Measurements from ENCODE around the gene KCNMA1.
"Not testable (repeated sequence)": the region's sequence is repeated elsewhere in the genome, so short reads cannot be mapped to it uniquely, and the experiment has no call there.

KCNMA1 gene

GRCh38 chr10:77602913-77603533 is 34.6 kb downstream of the KCNMA1 start:
- DNase-seq = no peak

DNA sequence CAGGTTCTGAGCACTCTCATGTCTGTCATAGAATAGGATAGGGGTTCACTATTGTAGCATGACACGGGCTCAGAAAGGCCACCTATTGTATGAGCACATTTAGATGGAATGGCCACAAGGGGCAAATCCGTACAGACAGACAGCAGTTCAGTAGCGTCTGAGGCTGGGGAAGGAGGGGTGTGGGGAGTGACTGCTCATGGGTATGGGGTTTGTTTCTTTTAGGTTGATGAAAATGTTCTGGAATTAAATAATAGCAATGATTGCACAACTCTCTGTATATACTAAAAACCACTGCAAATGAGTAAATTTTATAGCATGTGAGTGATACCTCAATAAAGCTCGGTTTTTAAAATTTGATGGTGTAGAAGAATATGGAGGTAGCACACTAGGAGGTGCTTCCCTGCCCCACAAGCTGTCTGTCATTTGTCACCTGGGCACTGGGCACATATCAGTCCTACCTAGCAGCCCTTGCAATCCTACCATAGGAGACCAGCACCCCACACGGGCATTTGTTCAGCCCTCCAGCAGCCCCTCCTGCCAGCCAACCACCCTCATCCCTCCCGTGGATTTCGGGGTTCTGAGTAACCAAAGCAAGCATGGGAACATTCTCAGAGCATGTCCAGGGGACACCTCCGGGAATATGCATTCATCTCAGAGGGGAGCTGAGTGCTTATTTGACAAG is 35.2 kb downstream of the KCNMA1 start:
- DNase-seq = no peak

DNA sequence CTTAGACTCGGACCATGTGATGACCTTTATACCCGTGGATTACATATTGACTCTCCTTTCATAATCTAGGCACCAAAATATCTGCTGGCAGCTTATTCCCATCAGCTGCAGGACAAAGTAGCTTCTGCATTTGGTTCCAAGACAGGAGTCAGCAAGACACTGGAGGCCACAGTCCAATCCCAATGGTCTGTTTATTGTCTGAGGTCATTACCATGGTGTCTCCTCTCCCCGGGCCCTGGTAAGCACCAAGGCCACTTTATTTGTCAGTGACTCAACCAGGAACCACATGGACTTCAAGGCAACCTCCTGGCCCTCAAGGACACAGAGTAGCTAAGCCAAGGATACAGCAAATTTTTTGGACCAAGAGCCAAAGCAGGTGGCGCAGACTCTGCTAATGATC is 36.1 kb downstream of the KCNMA1 start:
- no peak for DNase-seq

- DNase-seq = no peak
These were observed 37.0 kb downstream of the KCNMA1 start for GRCh38 chr10:77600640-77601039.

DNA sequence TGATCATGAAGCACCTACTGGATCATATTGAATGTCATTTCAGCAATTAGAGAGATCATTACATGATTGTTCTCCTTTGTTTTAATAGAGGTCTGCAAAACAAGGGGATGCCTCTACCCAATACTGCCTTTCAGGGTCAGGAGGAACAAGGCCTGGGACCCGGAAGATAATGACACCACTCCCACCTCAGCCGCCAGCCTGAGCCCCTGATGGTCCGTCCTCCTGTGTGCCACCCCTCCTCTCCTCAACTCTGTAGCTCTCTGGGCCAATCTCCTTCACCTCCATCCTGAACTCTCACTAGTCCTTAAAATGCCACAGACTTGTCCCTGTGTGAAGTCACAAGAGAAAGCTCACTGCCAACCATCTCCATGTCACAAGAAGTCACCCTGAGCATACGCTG is 38.0 kb downstream of the KCNMA1 start:
- DNase-seq = no peak

GRCh38 chr10:77598606-77599005 is 39.0 kb downstream of the KCNMA1 start:
- no peak for DNase-seq

DNA sequence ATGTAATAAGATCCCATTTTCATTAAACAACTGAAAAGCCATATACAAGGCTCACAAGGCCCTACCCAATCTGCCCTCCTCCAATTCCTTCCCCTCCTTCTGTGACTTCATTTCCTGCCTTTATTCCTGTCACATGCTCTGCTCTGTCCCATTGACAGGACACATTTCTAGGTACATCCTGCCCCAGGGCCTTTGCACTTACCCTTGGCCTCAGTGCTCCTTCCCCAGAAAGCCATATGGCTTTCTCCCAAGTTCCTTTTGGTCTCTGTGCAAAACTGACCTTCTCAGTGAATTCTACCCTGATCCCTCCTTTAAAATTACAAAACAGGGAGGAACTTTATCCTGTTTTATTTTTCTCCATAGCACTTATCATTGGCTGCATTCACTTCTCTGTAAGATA is 40.0 kb downstream of the KCNMA1 start:
- no peak for DNase-seq

- DNase-seq = no peak
These were observed 43.2 kb downstream of the KCNMA1 start for GRCh38 chr10:77594471-77594783.

GRCh38 chr10:77593771-77594470 is 43.7 kb downstream of the KCNMA1 start:
- no peak for DNase-seq

- DNase-seq = no peak
These were observed 44.5 kb downstream of the KCNMA1 start for GRCh38 chr10:77592946-77593636.

GRCh38 chr10:77592510-77592909 is 45.1 kb downstream of the KCNMA1 start:
- no peak for DNase-seq

DNA sequence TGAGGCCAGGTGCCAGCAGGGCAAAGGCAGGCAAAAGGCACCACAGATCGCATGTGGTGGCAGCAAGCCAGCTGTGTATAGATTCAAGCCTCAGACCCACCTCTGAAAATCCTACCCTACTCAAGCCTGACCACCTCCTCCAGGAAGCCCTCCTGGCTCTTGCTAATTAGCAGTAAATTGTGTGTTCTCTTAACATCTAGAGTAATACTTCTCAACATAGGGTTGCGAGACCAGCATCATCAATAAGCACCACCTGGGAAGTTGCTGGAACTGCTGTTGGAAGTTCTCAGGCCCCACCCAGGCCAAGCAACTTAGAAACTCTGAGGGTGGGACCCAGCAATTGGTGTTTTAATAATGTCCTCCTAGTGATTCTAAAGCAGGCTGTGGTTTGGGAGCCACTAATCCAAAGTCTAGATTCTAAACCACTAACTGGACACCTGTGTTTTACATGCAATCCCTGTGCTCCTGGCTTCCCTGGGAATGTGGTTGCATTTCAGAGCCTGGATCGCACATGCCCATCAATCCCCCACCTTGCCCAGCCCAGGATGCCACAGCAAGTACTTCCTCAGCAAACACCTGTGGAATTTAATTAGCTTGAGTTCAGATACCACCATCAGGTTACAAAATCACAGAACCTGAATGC is 46.2 kb downstream of the KCNMA1 start:
- DNase-seq = no peak

DNA sequence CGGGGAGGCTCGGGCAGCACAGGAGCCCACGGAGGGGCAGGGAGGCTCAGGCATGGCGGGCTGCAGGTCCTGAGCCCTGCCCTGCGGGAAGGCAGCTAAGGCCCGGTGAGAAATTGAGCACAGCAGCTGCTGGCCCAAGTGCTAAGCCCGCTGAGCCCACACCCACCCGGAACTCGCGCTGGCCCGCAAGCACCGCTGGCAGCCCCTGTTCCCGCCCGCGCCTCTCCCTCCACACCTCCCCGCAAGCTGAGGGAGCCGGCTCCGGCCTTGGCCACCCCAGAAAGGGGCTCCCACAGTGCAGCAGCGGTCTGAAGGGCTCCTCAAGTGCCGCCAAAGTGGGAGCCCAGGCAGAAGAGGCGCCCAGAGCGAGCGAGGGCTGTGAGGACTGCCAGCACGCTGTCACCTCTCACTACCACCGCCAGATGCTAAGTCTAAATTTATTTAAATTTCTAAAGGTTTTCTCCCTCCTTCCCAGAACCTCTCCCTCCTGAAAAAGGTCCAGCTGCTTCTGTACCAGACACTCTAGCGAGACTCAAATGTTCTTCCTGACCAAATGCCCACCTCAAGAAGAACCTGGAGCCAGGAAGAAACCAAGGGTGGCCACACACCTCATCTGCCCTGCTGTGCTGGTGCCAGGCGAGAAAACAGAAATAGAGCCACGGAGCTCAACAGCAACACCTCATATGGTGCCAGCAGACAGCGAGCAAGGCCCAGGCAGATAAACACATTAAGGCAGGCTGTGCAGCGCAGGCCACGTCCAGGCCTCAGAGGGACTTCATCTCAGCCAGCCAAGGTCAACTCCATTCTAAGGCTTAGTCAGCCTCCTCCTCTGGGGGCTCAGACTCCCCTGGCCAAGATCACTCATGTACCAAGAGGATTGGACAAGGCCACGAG is 47.0 kb downstream of the KCNMA1 start:
- DNase-seq = no peak

GRCh38 chr10:77589703-77590102 is 47.9 kb downstream of the KCNMA1 start:
- not testable (repeated sequence) for DNase-seq

DNA sequence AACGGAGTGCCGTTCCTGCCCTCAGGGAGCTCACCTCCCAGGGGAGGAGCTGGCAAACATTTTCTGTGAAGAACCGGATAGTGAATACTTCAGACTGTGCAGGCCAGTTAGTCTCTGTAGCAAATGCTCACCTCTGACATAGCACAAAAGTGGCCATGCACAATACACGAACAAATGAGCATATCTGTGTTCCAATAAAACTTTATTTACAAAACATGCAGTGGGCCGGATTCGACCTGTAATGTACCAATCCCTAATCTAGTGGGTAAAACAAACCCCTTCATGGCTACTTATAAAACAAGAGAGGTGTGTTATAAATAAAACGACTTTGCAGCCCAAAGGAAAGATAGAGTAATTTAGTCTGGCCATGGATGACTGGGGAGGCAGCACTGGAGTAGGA is 48.7 kb downstream of the KCNMA1 start:
- DNase-seq = no peak

GRCh38 chr10:77587416-77587790 is 50.2 kb downstream of the KCNMA1 start:
- DNase-seq = no peak

GRCh38 chr10:77586719-77587415 is 50.7 kb downstream of the KCNMA1 start:
- DNase-seq = no peak

DNA sequence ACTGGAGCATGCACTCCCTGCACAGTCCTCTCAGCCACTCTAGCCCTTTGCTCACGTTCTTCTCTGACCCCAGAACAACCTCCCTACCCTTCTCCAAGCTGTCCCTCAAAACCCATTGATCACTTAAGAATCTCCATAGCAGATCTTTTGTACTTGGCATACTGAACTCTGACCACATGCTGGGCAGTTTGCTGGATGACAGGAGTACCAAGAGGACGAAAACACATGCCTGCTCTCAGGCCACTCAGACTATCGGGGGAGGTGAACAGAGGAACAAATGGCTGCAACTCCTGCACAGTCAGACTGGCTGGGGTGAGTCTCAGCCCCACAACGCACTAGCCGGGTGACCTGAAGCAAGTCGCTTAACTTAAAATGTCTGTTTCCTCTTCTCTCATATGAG is 52.7 kb downstream of the KCNMA1 start:
- DNase-seq = no peak

- no peak for DNase-seq
These were observed 54.1 kb downstream of the KCNMA1 start for GRCh38 chr10:77583527-77583926.

- no peak for DNase-seq
These were observed 54.9 kb downstream of the KCNMA1 start for GRCh38 chr10:77582710-77583115.

GRCh38 chr10:77581738-77582137 is 55.9 kb downstream of the KCNMA1 start:
- DNase-seq = no peak

- no peak for DNase-seq
These were observed 57.1 kb downstream of the KCNMA1 start for GRCh38 chr10:77580482-77580881.

All from stimulated activated CD4-positive, alpha-beta T cell treated with anti-CD3 and anti-CD28 coated beads, Interleukin-2, amount 100 ng/mL, for 24 hours (primary cell).